GM21447 (cell line): ENCODE data around the gene LRRC17.

Experiments
- ATAC-seq: cut with Tn5 transposase; IDR thresholded peaks from one replicate; pipeline ENCODE4 v1.9.1; 2021; ENCODE audit not compliant: unreplicated experiment

LRRC17 gene

DNA sequence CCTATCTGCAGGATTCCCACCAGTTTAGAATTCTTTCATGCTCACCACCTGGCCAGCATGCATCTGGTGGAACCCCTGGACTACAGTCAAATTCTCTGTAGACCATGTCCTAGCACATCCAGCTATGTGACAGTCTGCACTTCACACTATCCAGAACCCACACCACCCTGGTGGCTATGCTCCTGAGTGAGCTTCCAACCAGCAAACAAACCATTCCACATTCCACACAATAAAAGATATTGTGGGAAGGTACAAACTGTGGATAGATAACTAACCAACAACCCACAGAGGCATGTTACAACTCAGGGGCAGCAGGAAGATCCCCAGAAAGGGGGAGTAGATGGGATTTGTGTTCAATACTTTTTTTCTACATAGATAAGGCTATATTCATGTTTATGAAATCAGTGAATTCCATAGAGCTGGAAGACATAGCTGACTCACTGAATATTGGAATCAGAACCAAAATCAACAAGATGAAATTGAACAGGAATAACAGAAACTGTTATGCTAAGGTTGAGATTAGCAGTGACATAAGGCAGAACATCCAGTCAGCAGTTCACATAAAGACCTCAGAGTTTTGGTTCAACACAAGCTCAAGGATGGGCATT, 72.5 kb downstream of the LRRC17 start:
- no peak for ATAC-seq

DNA sequence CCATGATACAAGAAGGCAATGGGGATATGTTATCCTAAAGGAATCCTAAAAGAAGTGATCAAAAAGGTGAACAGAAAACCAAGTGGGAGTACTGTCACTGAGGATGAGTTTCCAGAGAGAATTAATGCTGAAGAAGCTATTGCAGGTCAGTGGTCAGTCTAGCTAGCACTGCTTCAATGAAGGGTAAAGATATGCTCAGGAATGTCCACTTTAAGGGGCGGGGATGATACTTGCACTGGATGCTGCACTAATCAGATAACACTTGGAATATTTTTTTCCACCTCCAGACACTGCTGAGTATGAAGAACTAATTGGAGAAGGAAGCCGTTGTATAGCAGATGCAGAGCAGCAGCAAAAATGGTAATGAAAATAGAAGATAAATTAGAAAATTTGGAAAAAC, 75.3 kb downstream of the LRRC17 start:
- ATAC-seq = no peak

DNA sequence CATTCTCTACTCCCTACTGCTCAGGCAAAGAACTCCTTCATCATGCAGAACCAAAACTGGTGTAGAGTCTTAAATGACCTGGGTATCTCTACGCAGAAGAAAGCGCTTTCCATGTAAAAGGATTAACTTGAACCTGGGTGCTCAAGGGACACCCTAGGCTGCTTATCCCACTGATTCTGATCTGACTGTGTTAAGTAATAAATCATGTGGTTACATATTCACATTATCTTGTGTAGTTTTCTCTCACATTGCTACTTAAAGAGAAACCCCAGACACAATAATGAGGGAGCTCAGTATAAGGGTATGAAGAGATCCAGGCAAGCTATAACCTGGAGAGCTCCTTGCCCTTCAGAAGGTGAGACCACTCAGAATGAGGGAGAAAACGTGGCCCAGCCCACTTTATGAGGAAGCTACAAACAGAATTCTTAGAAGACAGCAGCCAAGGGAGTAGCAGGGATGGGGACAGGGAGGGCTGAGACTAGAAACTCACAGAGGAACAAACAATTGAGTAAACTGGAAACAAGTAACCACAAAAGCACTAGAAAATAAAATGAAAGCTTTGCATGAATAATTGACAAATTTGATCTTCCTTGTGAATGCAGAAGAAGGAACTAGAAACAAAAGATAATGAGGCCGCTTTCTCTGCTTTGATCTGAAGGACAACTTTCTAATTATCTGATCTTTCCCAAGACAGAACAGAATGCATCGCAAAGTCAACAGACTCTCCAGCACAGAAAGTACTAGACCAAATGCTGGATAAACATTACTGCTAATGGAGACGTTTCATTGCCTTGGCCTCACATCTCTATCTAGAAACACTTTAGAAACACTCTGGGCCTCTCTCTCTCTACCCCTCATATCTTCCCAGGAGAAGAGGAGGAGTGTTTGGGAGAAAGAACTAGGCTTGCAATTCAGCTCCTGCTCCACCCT, 76.1 kb downstream of the LRRC17 start:
- ATAC-seq = no peak

DNA sequence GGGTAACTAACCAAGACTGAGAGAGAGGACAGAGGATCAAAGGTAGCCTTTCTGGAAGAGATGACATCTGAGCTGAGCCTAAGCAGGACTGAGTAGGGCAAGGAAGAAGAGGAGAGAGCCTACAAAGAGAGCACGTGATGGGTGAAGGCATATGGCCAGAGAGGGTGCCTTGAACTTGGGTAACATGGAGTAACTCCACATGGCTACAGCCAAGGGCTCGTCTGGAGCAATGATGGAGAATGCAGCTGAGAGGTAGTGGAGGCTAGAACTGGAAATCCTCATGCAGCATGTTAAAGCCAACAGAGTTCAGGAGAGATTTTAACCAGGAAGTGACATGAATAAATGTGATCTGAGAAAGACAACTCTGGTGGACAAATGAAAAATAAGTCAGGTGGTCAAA, 77.8 kb downstream of the LRRC17 start:
- no peak for ATAC-seq

DNA sequence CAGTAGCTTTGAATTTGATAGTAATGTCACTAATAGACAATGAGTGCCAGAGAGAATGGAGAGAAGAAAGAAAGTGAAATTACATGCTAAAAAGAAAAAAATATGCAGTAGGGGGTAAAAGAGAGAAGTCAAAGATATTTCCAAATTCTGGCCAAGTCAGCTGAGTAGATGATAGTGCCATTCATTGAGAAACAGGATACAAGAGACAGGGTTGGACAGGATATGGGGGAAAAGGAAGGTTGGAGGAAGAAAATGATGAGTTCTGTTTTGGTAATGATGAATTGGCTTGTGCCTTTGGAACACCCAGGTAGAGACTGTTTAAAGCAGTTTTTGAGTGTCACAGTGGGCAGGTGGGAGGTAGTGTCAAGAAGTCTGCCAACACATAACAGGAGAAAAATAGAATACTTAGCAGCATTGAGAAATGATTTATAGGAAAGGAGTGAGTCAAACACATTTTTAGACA, 78.3 kb downstream of the LRRC17 start:
- no peak for ATAC-seq

DNA sequence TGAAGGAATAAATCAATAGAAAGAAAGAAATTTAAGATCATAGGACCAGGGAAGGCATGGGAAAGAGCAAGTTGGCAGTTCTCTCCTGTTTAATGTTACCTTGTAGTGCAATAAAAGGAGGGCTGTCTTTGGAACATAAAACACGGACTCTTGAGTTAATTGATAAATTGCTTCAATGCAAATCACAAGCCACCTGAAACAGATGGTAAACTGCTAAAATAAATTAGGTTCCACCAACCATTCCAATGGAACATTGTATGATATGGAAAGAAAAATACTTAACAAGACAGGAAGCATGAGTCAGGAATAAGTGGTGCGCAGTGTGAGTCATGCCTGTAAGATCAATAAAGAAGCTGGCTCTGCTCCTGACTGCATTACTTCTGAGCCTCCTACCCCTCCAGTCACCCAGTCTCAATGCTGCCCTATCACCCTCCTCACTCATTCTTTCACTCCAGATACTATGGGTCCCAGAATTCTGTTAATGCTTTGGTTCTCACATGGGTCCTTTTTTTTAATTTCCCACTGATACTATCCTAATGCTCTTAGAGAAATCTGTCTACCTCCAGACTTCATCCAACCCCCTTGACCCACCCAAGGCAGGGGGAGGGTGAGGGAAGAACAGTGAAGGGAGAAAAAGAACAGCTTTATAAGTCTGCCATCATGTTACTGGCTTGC, 78.9 kb downstream of the LRRC17 start:
- no peak for ATAC-seq

DNA sequence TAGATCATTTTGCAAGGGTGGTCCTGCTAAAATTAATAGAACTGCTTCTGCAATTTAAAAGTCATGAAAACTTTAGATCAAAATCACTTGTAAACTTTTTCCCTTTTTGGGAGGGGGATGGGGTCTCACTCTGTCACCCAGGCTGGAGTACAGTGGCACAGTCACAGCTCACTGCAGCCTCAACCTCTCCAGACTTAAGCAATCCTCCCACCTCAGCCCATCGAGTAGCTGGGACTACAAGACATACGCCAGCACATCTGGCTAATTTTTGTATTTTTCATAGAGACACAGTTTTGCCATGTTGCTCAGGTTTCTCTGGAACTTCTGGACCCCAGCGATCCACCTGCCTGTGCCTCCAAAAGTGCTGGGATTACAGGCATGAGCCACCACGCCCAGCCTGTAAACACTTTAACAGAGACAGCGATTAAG, 79.7 kb downstream of the LRRC17 start:
- ATAC-seq = no peak

DNA sequence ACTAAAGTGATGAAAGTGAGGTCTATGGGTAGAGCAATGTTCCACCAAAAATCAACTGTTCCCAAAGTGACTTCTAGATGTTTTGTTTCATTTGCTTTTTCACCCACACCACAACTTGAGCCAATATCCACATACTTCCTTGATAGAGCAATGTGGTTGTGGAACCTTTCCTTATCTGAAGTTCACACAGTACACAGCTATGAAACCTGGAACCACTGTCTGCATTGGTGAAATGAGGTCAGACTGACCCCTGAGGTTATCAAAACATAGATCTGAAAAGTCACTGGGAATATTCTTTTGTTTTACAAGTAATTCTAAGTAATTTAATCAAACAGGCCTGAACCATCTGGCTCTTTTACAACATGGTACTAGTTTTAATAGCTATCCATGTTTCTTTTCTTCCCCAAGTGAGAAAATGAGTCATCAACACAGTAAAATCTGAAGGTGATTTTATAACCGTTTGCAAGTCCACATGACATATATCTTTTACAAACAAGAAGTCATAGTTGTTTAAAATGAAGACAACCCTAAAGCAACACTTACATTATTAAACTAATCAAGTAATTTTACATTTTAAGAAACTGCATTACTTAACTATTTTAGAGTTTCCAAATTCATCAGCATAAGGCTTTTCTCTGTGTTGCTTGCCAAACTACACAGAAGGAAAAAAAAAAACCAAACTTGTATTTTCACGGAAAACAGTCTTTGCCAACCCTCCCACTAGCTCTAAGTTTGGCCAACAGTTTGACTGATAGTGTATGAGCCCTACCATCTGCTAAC, 80.3 kb downstream of the LRRC17 start:
- no peak for ATAC-seq

DNA sequence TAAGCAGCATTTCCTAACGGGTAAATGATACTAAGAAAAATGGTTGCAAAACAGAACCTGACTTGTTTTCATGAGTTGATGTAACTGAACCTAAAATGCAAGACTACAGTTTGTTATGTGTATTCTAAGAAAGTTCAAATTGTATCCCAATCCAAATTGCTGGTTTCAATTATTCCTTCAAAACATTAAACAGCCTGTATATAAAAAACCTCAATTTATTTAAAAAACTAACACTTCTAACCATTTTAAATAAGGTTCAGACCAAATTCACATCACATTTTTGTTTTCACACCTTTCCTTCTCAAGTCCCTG, 80.9 kb downstream of the LRRC17 start:
- ATAC-seq = no peak

DNA sequence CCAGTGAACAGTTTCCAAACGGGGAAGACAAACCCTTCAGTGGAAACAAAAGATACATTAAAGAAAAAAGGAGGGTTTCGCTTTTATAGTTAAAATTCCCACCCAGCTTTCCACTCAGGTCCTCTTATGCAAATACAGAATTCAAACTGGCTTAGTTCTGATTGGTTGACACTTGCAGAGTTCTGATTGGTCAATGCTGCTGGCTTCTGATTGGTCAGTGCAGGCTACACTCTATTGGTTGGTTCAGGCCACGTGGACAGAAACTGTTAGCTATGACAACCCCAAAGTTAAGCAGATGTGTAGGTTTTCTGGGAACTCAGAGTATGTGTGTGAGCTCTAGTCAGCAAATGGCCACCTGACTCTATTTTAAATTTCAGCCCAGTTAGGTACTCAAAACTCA, 81.8 kb downstream of the LRRC17 start:
- ATAC-seq = no peak
